BJ (cell line): ENCODE data around the gene MEST. TPM values are rescaled to one million over a fixed set of nuclear protein-coding genes. Genes with fewer than 3 reads are reported as not detected.
A peak's percentile ranks its signal among the peaks of the same experiment; 100 is the strongest.

Experiments
- CTCF ChIA-PET: fragments of 350-600 bp; formaldehyde crosslinking; extraction: SDS; loops from one replicate; lab custom pipeline; 2021; ENCODE audit warnings: antibody characterized with exemption, inconsistent platforms; lab: Yijun Ruan, JAX
- POLR2A ChIA-PET: fragments of 300-600 bp; sonication (Branson Sonifier 250); formaldehyde crosslinking; extraction: SDS; loops from one replicate; lab custom pipeline; 2021; ENCODE audit warnings: antibody characterized with exemption; lab: Charles Lee
- DNase-seq: peaks from one replicate; pipeline ENCODE4 v3.0.0-alpha.2; 2011; ENCODE audit warnings: low read depth
- H3K27me3 ChIP-seq: 2 replicates; pipeline ENCODE4 v1.6.0; 2011; ENCODE audit warnings: low read length; ENCODE audit not compliant: control insufficient read depth, insufficient read depth
- H3K36me3 ChIP-seq: 2 replicates; pipeline ENCODE4 v1.5.1; 2011; ENCODE audit warnings: low read length; ENCODE audit not compliant: control insufficient read depth, insufficient read depth
- H3K4me3 ChIP-seq: 2 replicates; pipeline ENCODE4 v1.5.1; 2011; ENCODE audit warnings: low read depth, mild to moderate bottlenecking, control low read depth, low read length
- polyA plus RNA-seq: library from polyadenylated mRNA; depleted of rRNA; stranded (reverse); fragments of >200 nt; gene quantifications from 2 replicates; pipeline ENCODE4 v1.2.3, GENCODE V29; 2011
- TF ChIP-seq, protein P1 (sequence below): IDR thresholded peaks from 2 replicates; pipeline ENCODE4 v1.5.1; 2011; ENCODE audit warnings: low read depth, mild to moderate bottlenecking, control low read depth, inconsistent platforms, low read length, moderate library complexity; ENCODE audit not compliant: insufficient read depth

Gene MEST
- polyA plus RNA-seq, 1 experiment: 122 TPM

GRCh38 chr7:130493275-130493873, 1.5 kb downstream of the MEST start:
- ChIA-PET POLR2A (no interaction called here), CTCF (interaction anchor here (0.6 kb wide), 1 partner anchor 210 kb away, joined by 4 read pairs; no protein-coding TSS in a partner anchor)

DNA sequence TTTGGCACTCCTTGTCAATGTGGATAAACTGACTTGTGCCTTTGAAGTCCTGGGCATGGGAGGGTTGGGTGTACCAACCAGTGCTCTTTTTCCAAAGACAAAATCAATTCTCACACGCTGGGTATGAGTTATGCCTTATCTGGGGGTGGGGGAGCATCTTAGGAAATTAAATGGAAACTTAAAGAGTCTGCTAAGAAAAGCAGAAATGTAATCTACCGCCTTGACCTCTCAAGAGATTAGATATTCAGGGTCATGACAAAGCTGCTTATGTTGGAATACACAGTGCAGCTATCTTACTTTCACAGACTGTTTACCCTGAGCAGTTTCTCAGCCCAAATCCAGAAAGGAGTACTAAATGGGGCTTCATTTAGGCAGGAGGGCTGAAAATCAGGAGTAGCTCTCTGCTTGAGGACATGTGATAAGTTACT, 2.6 kb downstream of the MEST start:
- H3K36me3 ChIP-seq: peaks cover 5% of the 10 kb centered on the region
- POLR2A ChIA-PET: no interaction called here
- H3K27me3 ChIP-seq: no peaks in the 10 kb centered on the region
- peak overlapping the region; percentile 62 for H3K4me3 ChIP-seq
- DNase-seq: no peak
- TF ChIP-seq, protein P1, sequence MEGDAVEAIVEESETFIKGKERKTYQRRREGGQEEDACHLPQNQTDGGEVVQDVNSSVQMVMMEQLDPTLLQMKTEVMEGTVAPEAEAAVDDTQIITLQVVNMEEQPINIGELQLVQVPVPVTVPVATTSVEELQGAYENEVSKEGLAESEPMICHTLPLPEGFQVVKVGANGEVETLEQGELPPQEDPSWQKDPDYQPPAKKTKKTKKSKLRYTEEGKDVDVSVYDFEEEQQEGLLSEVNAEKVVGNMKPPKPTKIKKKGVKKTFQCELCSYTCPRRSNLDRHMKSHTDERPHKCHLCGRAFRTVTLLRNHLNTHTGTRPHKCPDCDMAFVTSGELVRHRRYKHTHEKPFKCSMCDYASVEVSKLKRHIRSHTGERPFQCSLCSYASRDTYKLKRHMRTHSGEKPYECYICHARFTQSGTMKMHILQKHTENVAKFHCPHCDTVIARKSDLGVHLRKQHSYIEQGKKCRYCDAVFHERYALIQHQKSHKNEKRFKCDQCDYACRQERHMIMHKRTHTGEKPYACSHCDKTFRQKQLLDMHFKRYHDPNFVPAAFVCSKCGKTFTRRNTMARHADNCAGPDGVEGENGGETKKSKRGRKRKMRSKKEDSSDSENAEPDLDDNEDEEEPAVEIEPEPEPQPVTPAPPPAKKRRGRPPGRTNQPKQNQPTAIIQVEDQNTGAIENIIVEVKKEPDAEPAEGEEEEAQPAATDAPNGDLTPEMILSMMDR: no peak
- CTCF ChIA-PET: interaction anchor here (0.7 to 0.9 kb wide), 3 partner anchors 11 to 228 kb away, joined by 3 read pairs; no protein-coding TSS in a partner anchor

More at GRCh38 chr7:130493275-130493873, 1.5 kb downstream of the MEST start:
- Histone ChIP-seq H3K4me3 (peak overlapping the region; percentile 62), H3K27me3 (no peaks in the 10 kb centered on the region), H3K36me3 (peaks cover 5% of the 10 kb centered on the region)
- TF ChIP-seq, protein P1: no peak
- no peak for DNase-seq

DNA sequence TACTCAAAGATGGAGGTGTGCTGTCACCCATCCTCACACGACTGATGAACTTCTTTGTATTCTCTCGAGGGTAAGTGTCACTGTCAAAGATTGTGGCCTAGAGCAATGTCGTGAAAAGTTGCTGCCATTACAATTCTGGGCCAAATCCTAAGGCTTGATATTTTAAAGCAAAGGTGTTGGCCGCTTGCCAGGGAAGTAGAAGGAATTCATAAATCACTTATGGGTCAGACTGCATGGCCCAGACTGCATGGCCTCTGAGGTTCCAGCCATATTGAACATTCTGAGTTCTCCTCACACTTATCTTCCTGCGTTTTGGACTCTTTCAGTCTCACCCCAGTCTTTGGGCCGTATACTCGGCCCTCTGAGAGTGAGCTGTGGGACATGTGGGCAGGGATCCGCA, 8.6 kb downstream of the MEST start:
- TF ChIP-seq, protein P1: no peak
- no peak for DNase-seq
- H3K27me3 ChIP-seq: no peaks in the 10 kb centered on the region
- ChIA-PET CTCF (no interaction called here), POLR2A (no interaction called here)
- H3K4me3 ChIP-seq: no peak overlapping the region
- peaks cover 7% of the 10 kb centered on the region for H3K36me3 ChIP-seq

- CTCF ChIA-PET: no interaction called here
- no peak overlapping the region for H3K4me3 ChIP-seq
- H3K36me3 ChIP-seq: peaks cover 7% of the 10 kb centered on the region
- no peaks in the 10 kb centered on the region for H3K27me3 ChIP-seq
- POLR2A ChIA-PET: no interaction called here
- TF ChIP-seq, protein P1: no peak
- DNase-seq: no peak
Measured at GRCh38 chr7:130500910-130501309, 9.0 kb downstream of the MEST start.

GRCh38 chr7:130505753-130506152, 13.9 kb downstream of the MEST start:
- TF ChIP-seq, protein P1: no peak
- ChIA-PET CTCF (interaction anchor here (0.6 to 1.0 kb wide), 2 partner anchors 12 to 151 kb away, joined by 3 to 5 read pairs; no protein-coding TSS in a partner anchor), POLR2A (interaction anchor here (0.6 kb wide), 1 partner anchor 106 kb away, joined by 4 read pairs; no protein-coding TSS in a partner anchor)
- Histone ChIP-seq H3K27me3 (no peaks in the 10 kb centered on the region), H3K36me3 (peaks cover 2% of the 10 kb centered on the region), H3K4me3 (no peak overlapping the region)
- no peak for DNase-seq
